HG03025 (cell line): ENCODE results near the gene RAB11FIP5.

Experiments used
- ATAC-seq: cut with Tn5 transposase; IDR thresholded peaks from one replicate; pipeline ENCODE4 v1.9.1; 2021; ENCODE audit warnings: mild to moderate bottlenecking, moderate library complexity; ENCODE audit not compliant: unreplicated experiment, low FRiP score

Gene RAB11FIP5

GRCh38 chr2:73034661-73035375 lies 77.9 kb downstream of the RAB11FIP5 start:
- ATAC-seq, result no peak

DNA sequence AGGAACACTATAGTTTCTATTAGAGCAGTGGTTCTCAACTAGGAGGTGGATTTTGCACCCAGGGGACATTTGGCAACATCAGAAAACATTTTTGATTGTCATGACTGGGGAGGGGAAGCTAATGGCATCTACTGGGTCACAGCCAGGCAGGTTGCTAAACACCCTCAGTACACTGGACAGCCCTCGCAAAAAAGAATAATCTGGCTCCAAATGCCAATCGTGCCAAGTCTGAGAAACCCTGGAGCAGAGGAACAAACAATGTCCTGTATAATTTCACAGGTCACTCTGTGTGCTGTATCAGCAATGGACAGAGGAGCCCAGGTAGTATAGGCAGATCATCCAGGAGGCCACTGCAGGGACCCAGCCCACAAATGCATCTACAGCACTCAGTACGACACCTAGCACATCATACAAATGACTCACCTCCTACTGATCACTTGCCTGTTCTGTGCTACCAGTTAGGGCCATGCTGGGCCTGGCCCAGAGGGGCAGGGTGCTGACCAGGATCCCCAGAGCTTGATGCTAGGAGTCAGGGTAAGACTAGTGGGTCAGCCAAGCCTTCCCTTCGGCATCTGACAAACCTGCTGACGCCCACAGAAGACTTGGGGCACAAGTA lies 78.9 kb downstream of the RAB11FIP5 start:
- ATAC-seq, result no peak

- ATAC-seq, result no peak
Measured at GRCh38 chr2:73033142-73033765, 79.5 kb downstream of the RAB11FIP5 start.

DNA sequence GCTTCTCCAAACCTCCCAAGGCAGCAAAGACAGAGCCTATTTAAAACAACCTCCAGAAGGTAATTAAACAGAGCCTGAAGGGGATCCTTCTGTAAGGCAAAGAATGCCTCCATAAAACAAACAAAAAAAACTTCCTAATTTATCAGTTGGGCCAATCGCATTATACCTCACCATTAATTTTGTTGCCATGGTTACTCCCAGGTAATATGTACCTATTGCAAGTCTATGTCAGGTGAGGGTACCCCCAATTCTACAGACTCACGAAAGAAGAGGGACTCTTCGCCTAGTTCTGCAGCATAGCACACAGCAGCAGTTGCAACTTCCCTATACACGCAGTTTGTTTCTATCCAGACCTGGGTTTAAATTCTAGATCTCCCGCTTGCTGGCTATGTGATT lies 80.0 kb downstream of the RAB11FIP5 start:
- ATAC-seq, result no peak

GRCh38 chr2:73031725-73032701 lies 80.7 kb downstream of the RAB11FIP5 start:
- no peak for ATAC-seq

- no peak for ATAC-seq
Measured at GRCh38 chr2:73031095-73031678, 81.6 kb downstream of the RAB11FIP5 start.

DNA sequence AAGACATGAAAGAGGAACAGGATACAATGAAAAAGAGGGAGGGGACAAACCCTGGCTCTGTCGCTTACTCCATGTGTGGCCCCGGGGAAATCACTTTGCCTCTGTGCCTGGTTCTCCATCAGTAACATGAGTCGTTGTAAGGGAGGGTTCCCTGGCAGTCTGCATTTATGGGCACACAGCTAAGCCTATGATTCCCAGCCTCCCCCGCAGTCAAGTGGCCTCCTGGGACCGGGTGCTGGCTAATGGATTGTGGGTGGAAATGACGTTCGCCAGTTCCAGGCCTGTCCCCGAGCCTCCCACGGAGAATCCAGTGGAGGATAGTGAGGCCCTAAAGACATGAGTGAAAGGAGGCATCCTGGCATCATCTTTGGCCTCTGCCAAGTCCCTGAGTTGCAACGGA lies 83.9 kb downstream of the RAB11FIP5 start:
- ATAC-seq, result no peak

DNA sequence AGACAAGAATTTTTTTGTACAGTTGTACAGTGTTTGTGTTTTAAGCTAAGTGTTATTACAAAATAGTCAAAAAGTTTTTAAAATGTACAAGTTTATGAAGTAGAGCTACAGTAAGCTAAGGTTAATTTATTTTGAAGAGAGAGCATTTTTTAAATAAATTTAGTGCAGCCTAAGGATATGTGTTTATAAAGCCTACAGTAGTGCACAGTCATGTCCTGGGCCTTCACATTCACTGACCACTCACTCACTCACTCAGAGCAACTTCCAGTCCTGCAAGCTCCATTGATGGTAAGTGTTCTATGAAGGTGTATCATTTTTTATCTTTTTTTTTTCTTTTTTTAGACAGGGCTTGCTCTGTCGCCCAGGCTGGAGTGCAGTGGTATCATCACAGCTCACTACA lies 85.4 kb downstream of the RAB11FIP5 start:
- ATAC-seq, result no peak

- no peak for ATAC-seq
Measured at GRCh38 chr2:73023497-73023896, 89.3 kb downstream of the RAB11FIP5 start.
